ENCODE data around the gene AUTS2. TPM values are rescaled to one million over a fixed set of nuclear protein-coding genes. Genes with fewer than 3 reads are reported as not detected.

AUTS2 gene
- total and polyA plus RNA-seq, 9 of the 15 experiments (the other 6 are each of a cell fraction or from before 2014, with no cell fraction given), result 0.58 TPM; not detected in 8

DNA sequence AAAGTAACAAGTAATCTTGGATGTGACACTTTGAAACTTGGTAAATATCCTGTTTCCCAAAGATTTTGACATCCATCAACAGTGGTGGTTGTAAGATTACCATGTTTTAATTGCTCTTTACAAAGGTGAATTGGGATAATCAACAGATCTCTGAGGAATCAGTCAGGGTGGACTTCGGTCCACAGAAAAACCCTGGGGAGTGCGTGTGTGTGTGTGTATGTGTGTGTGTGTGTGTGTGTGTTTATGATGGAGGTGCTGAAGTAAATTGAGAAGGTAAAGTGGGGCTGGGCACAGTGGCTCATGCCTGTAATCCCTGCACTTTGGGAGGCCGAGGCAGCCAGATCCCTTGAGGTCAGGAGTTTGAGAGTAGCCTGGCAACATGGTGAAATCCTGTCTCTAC, 12.0 kb upstream of the AUTS2 start (continued):
- TF ChIP-seq, protein P1, sequence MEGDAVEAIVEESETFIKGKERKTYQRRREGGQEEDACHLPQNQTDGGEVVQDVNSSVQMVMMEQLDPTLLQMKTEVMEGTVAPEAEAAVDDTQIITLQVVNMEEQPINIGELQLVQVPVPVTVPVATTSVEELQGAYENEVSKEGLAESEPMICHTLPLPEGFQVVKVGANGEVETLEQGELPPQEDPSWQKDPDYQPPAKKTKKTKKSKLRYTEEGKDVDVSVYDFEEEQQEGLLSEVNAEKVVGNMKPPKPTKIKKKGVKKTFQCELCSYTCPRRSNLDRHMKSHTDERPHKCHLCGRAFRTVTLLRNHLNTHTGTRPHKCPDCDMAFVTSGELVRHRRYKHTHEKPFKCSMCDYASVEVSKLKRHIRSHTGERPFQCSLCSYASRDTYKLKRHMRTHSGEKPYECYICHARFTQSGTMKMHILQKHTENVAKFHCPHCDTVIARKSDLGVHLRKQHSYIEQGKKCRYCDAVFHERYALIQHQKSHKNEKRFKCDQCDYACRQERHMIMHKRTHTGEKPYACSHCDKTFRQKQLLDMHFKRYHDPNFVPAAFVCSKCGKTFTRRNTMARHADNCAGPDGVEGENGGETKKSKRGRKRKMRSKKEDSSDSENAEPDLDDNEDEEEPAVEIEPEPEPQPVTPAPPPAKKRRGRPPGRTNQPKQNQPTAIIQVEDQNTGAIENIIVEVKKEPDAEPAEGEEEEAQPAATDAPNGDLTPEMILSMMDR (IDR thresholded peaks at IDR 0.05 in 2 of 3, conservative IDR thresholded peaks at IDR 0.05 in 1 of 3; ENCODE audit: insufficient read depth in 2 of 3, low read depth in 1 of 3, low read length in 3 of 3), result no peak

GRCh38 chr7:69588773-69589172, 9.5 kb upstream of the AUTS2 start:
- Histone ChIP-seq H3K27me3 (ENCODE audit: control insufficient read depth in 2 of 2, insufficient read depth in 2 of 2, low read length in 2 of 2) (0 out of 5 replicates have a peak, but pooled peaks cover 0 to 3% of the 10 kb centered on the region in 2 experiments), H3K36me3 (ENCODE audit: control insufficient read depth, insufficient read depth, low read length) (no peaks in the 10 kb centered on the region), H3K9ac (ENCODE audit: insufficient read depth in 1 of 2, low read depth in 2 of 2, low read length in 2 of 2) (no peak overlapping the region), H3K27ac (ENCODE audit: extremely low read depth, low read depth, low read length) (no peak overlapping the region), H3K4me3 (no peak overlapping the region), H3K9me3 (replicated peaks; ENCODE audit: control insufficient read depth, insufficient read depth, low read depth, low read length) (no peaks in the 10 kb centered on the region), H2AFZ (ENCODE audit: low read depth, low read length) (no peak overlapping the region), H3K79me2 (ENCODE audit: control insufficient read depth, insufficient read depth, low read length) (no peaks in the 10 kb centered on the region), H4K20me1 (replicated peaks; ENCODE audit: control insufficient read depth, insufficient read depth, low read length) (no peaks in the 10 kb centered on the region), H3K4me2 (ENCODE audit: insufficient read depth, low read length) (no peak overlapping the region), H3K4me1 (replicated peaks in 1 of 2; ENCODE audit: control insufficient read depth in 2 of 2, insufficient read depth in 2 of 2, low read length in 2 of 2) (no peaks in the 10 kb centered on the region), H3K9me1 (ENCODE audit: control insufficient read depth, insufficient read depth, low read length) (no peaks in the 10 kb centered on the region)
- FAIRE-seq (no peak), DNase-seq (ENCODE audit: extremely low read depth in 1 of 4, low spot score in 3 of 4) (no peak), ATAC-seq (no peak)
- no TSS peak for BruUV-seq (replicated peaks)
- under 1% methylated on average over 5 of the region's 5 CpGs for WGBS (ENCODE audit: insufficient coverage, low coverage, missing lambda C conversion rate)
- in situ Hi-C loops (cut with MboI), result no loop called here
- TF ChIP-seq ATF7 (IDR thresholded peaks at IDR 0.05) (peak; percentile 65; the same call in 1 of the 2 replicates), GABPA (tag; conservative IDR thresholded peaks at IDR 0.05; ENCODE audit: low read depth) (no peak), ATF1 (CRISPR knock-in tag; IDR thresholded peaks at IDR 0.05) (no peak), ATF1 (tag; IDR thresholded peaks at IDR 0.05) (peak; percentile 26; the same call in 1 of the 2 replicates), ATF3 (IDR thresholded peaks at IDR 0.05) (peak; percentile 36; the same call in 1 of the 2 replicates), ATF3 (CRISPR knock-in tag; conservative IDR thresholded peaks at IDR 0.05) (no peak)
- POLR2A ChIA-PET, result no interaction called here
- CTCF ChIA-PET (ENCODE audit: low intra/inter-chr PET ratio), result no interaction called here
- intact Hi-C loops (cut with micrococcal nuclease), result no loop called here
